HUES64 (cell line): ENCODE data around the gene MYO3B.

Experiments used
- H3K27ac ChIP-seq: 2 replicates; pipeline ENCODE4 v1.7.0; 2013; ENCODE audit warnings: low read depth, low read length, inconsistent platforms
- H3K27me3 ChIP-seq: 2 replicates; pipeline ENCODE4 v1.6.1; 2013; ENCODE audit warnings: mild to moderate bottlenecking, low read length; ENCODE audit not compliant: insufficient read depth
- H3K36me3 ChIP-seq: 2 replicates; pipeline ENCODE4 v1.6.1; 2013; ENCODE audit warnings: mild to moderate bottlenecking, low read length; ENCODE audit not compliant: insufficient read depth
- H3K4me1 ChIP-seq: 2 replicates; pipeline ENCODE4 v1.6.1; 2013; ENCODE audit warnings: mild to moderate bottlenecking, low read length, moderate library complexity; ENCODE audit not compliant: insufficient read depth
- H3K4me3 ChIP-seq: 2 replicates; pipeline ENCODE4 v1.5.1; 2013; ENCODE audit warnings: mild to moderate bottlenecking, low read length, moderate library complexity
- H3K9ac ChIP-seq: 2 replicates; pipeline ENCODE4 v1.6.1; 2013; ENCODE audit warnings: mild to moderate bottlenecking, low read depth, low read length
- H3K9me3 ChIP-seq: 2 replicates; pipeline ENCODE4 v1.6.1; 2013; ENCODE audit warnings: low read depth, low read length; ENCODE audit not compliant: insufficient read depth
- WGBS: fragments of 150-250, 120-280 bp; methylation state at CpG from one replicate; pipeline ENCODE4 v1.1.7; 2013; ENCODE audit warnings: missing lambda C conversion rate; 5-methylcytosine and 5-hydroxymethylcytosine counted together

The MYO3B gene

GRCh38 chr2:170486730-170487129, 308.8 kb downstream of the MYO3B start:
- Histone ChIP-seq H3K4me3 (no peak overlapping the region), H3K9ac (no peak overlapping the region), H3K27me3 (no peaks in the 10 kb centered on the region), H3K36me3 (no peaks in the 10 kb centered on the region), H3K9me3 (no peaks in the 10 kb centered on the region), H3K27ac (no peak overlapping the region), H3K4me1 (no peaks in the 10 kb centered on the region)
- 91% methylated on average over 3 of the region's 3 CpGs for WGBS

GRCh38 chr2:170488807-170489206, 310.9 kb downstream of the MYO3B start:
- Histone ChIP-seq H3K9ac (no peak overlapping the region), H3K4me1 (no peaks in the 10 kb centered on the region), H3K27ac (no peak overlapping the region), H3K36me3 (no peaks in the 10 kb centered on the region), H3K27me3 (no peaks in the 10 kb centered on the region), H3K4me3 (no peak overlapping the region), H3K9me3 (no peaks in the 10 kb centered on the region)
- WGBS, result 81% methylated on average over 1 of the region's 1 CpG

- H3K36me3 ChIP-seq, result no peaks in the 10 kb centered on the region
- WGBS, result 93% methylated on average over 3 of the region's 3 CpGs
- H3K27me3 ChIP-seq, result no peaks in the 10 kb centered on the region
Measured at GRCh38 chr2:170492010-170492409, 314.1 kb downstream of the MYO3B start.

GRCh38 chr2:170493426-170494097, 315.6 kb downstream of the MYO3B start:
- Histone ChIP-seq H3K9me3 (no peaks in the 10 kb centered on the region), H3K4me3 (no peak overlapping the region), H3K9ac (no peak overlapping the region), H3K4me1 (peaks cover 5% of the 10 kb centered on the region; the same call in 1 of the 2 replicates), H3K36me3 (no peaks in the 10 kb centered on the region), H3K27ac (no peak overlapping the region), H3K27me3 (no peaks in the 10 kb centered on the region)
- 88% methylated on average over 5 of the region's 5 CpGs for WGBS

More at GRCh38 chr2:170492010-170492409, 314.1 kb downstream of the MYO3B start:
- no peaks in the 10 kb centered on the region for H3K9me3 ChIP-seq
- no peak overlapping the region for H3K27ac ChIP-seq
- H3K4me1 ChIP-seq, result no peaks in the 10 kb centered on the region
- no peak overlapping the region for H3K9ac ChIP-seq
- no peak overlapping the region for H3K4me3 ChIP-seq

- Histone ChIP-seq H3K4me3 (no peak overlapping the region), H3K27me3 (no peaks in the 10 kb centered on the region), H3K9me3 (no peaks in the 10 kb centered on the region), H3K4me1 (peaks cover 18% of the 10 kb centered on the region), H3K9ac (no peak overlapping the region), H3K36me3 (no peaks in the 10 kb centered on the region), H3K27ac (no peak overlapping the region)
- WGBS, result 85% methylated on average over 1 of the region's 1 CpG
Measured at GRCh38 chr2:170495896-170496295, 317.9 kb downstream of the MYO3B start.

- WGBS, result 49% methylated on average over 4 of the region's 5 CpGs
- Histone ChIP-seq H3K36me3 (no peaks in the 10 kb centered on the region), H3K4me1 (peaks cover 44% of the 10 kb centered on the region), H3K9ac (no peak overlapping the region), H3K4me3 (no peak overlapping the region), H3K9me3 (no peaks in the 10 kb centered on the region), H3K27ac (no peak overlapping the region), H3K27me3 (no peaks in the 10 kb centered on the region; the same call in 1 of the 2 replicates)
Measured at GRCh38 chr2:170498619-170499018, 320.7 kb downstream of the MYO3B start.

GRCh38 chr2:170500104-170500503, 322.2 kb downstream of the MYO3B start:
- no peak overlapping the region for H3K27ac ChIP-seq
- peaks cover 59% of the 10 kb centered on the region for H3K4me1 ChIP-seq
- H3K36me3 ChIP-seq, result no peaks in the 10 kb centered on the region
- no peaks in the 10 kb centered on the region; the same call in 1 of the 2 replicates for H3K27me3 ChIP-seq
- no peaks in the 10 kb centered on the region for H3K9me3 ChIP-seq
- H3K4me3 ChIP-seq, result no peak overlapping the region
- 80% methylated on average over 1 of the region's 1 CpG for WGBS
- no peak overlapping the region for H3K9ac ChIP-seq

- no peak overlapping the region for H3K9ac ChIP-seq
- WGBS, result 71% methylated on average over 5 of the region's 5 CpGs
Measured at GRCh38 chr2:170500770-170501169, 322.8 kb downstream of the MYO3B start.

GRCh38 chr2:170501421-170502043, 323.6 kb downstream of the MYO3B start:
- Histone ChIP-seq H3K9me3 (no peaks in the 10 kb centered on the region), H3K27ac (no peak overlapping the region), H3K36me3 (no peaks in the 10 kb centered on the region), H3K9ac (no peak overlapping the region), H3K4me1 (peaks cover 73% of the 10 kb centered on the region), H3K27me3 (no peaks in the 10 kb centered on the region; the same call in 1 of the 2 replicates), H3K4me3 (no peak overlapping the region)
- 80% methylated on average over 6 of the region's 6 CpGs for WGBS

More at GRCh38 chr2:170500770-170501169, 322.8 kb downstream of the MYO3B start:
- H3K27ac ChIP-seq, result no peak overlapping the region
- H3K4me3 ChIP-seq, result no peak overlapping the region
- H3K9me3 ChIP-seq, result no peaks in the 10 kb centered on the region
- peaks cover 65% of the 10 kb centered on the region for H3K4me1 ChIP-seq
- H3K36me3 ChIP-seq, result no peaks in the 10 kb centered on the region
- H3K27me3 ChIP-seq, result no peaks in the 10 kb centered on the region; the same call in 1 of the 2 replicates

- Histone ChIP-seq H3K27ac (peak overlapping the region; percentile 79), H3K9ac (no peak overlapping the region; the same call in 1 of the 2 replicates), H3K4me1 (peaks cover 78% of the 10 kb centered on the region), H3K27me3 (no peaks in the 10 kb centered on the region; the same call in 1 of the 2 replicates), H3K36me3 (no peaks in the 10 kb centered on the region), H3K4me3 (peak overlapping the region; percentile 8; the same call in 1 of the 2 replicates), H3K9me3 (no peaks in the 10 kb centered on the region)
- WGBS, result 13% methylated on average over 8 of the region's 8 CpGs
Measured at GRCh38 chr2:170502361-170503130, 324.6 kb downstream of the MYO3B start.

GRCh38 chr2:170503563-170503962, 325.6 kb downstream of the MYO3B start:
- H3K9me3 ChIP-seq, result no peaks in the 10 kb centered on the region
- H3K4me1 ChIP-seq, result peaks cover 72% of the 10 kb centered on the region
- WGBS, result 8% methylated on average over 2 of the region's 3 CpGs
- peak overlapping the region; percentile 65 for H3K27ac ChIP-seq
- no peaks in the 10 kb centered on the region for H3K36me3 ChIP-seq
- H3K4me3 ChIP-seq, result peak overlapping the region; percentile 12
- H3K9ac ChIP-seq, result no peak overlapping the region
- H3K27me3 ChIP-seq, result no peaks in the 10 kb centered on the region; the same call in 1 of the 2 replicates
